HEK293 (cell line): ENCODE results near the gene PTK7.

ENCODE experiments used
- CTCF ChIA-PET: fragments of 350-600 bp; formaldehyde crosslinking; extraction: SDS; loops from one replicate; lab custom pipeline; 2021; ENCODE audit warnings: antibody characterized with exemption; lab: Yijun Ruan, JAX
- POLR2A ChIA-PET: fragments of 300-600 bp; formaldehyde crosslinking; extraction: SDS; loops from one replicate; lab custom pipeline; 2020; ENCODE audit warnings: antibody characterized with exemption, inconsistent platforms; lab: Yijun Ruan, JAX
- H3K27ac ChIP-seq: fragments of 200-500 bp; sonication (Bioruptor generic); 2 replicates; pipeline ENCODE4 v1.5.1; 2014; ENCODE audit warnings: low read depth, low read length, control low read depth, inconsistent platforms; ENCODE audit errors: extremely low read depth
- H3K36me3 ChIP-seq, 2 experiments: fragments of 200-500 bp in 1 of 2; sonication (Bioruptor generic) in 1 of 2; 1 replicate in 1 of 2; 2 replicates in 1 of 2; pipeline ENCODE4 v1.5.1; 2014 to 2017; ENCODE audit warnings: inconsistent platforms in 2 of 2, low read length in 2 of 2; ENCODE audit not compliant: control insufficient read depth in 2 of 2, insufficient read depth in 1 of 2
- H3K4me1 ChIP-seq: fragments of 200-500 bp; sonication (Bioruptor generic); 2 replicates; pipeline ENCODE4 v1.5.1; 2014; ENCODE audit warnings: mild to moderate bottlenecking, low read length, inconsistent platforms; ENCODE audit not compliant: control insufficient read depth, insufficient read depth
- H3K4me3 ChIP-seq: 2 replicates; pipeline ENCODE4 v1.5.1; 2011; ENCODE audit warnings: low read depth, mild to moderate bottlenecking, control low read depth, low read length, moderate library complexity
- H3K9me3 ChIP-seq: fragments of 200-500 bp; sonication (Bioruptor generic); 2 replicates; pipeline ENCODE4 v1.5.1; 2014; ENCODE audit warnings: low read depth, low read length, inconsistent platforms; ENCODE audit not compliant: control insufficient read depth, insufficient read depth
- FEZF1 ChIP-seq: fragments of 450-650 bp; formaldehyde crosslinking; IDR thresholded peaks from 2 replicates; pipeline ENCODE4 v1.5.1; 2016; ENCODE audit warnings: missing biosample characterization, missing genetic modification characterization
- GLIS1 ChIP-seq: fragments of 450-650 bp; formaldehyde crosslinking; IDR thresholded peaks from 2 replicates; pipeline ENCODE4 v1.5.1; 2016; ENCODE audit warnings: missing biosample characterization, missing genetic modification characterization
- GLIS2 ChIP-seq: fragments of 450-650 bp; formaldehyde crosslinking; IDR thresholded peaks from 2 replicates; pipeline ENCODE4 v1.5.1; 2016; ENCODE audit warnings: missing biosample characterization, missing genetic modification characterization
- KLF16 ChIP-seq: fragments of 450-650 bp; formaldehyde crosslinking; IDR thresholded peaks from 2 replicates; pipeline ENCODE4 v1.5.1; 2017; ENCODE audit warnings: missing biosample characterization, missing genetic modification characterization
- SALL2 ChIP-seq: fragments of 450-650 bp; formaldehyde crosslinking; IDR thresholded peaks from 2 replicates; pipeline ENCODE4 v1.5.0; 2017; ENCODE audit warnings: missing biosample characterization, mild to moderate bottlenecking, missing genetic modification characterization, borderline replicate concordance
- ZBTB20 ChIP-seq: fragments of 450-650 bp; formaldehyde crosslinking; IDR thresholded peaks from 2 replicates; pipeline ENCODE4 v1.5.1; 2016; ENCODE audit warnings: missing biosample characterization, missing genetic modification characterization
- ZBTB26 ChIP-seq: fragments of 450-650 bp; formaldehyde crosslinking; optimal IDR thresholded peaks from 2 replicates; pipeline ENCODE3; 2016; ENCODE audit warnings: missing biosample characterization, mild to moderate bottlenecking, missing genetic modification characterization
- ZFP37 ChIP-seq: fragments of 450-650 bp; formaldehyde crosslinking; IDR thresholded peaks from 2 replicates; pipeline ENCODE4 v1.5.1; 2016; ENCODE audit warnings: missing biosample characterization, missing genetic modification characterization
- ZNF16 ChIP-seq: fragments of 450-650 bp; formaldehyde crosslinking; IDR thresholded peaks from 2 replicates; pipeline ENCODE4 v1.5.1; 2016; ENCODE audit warnings: low read depth, missing biosample characterization, missing genetic modification characterization
- ZNF174 ChIP-seq: fragments of 450-650 bp; formaldehyde crosslinking; IDR thresholded peaks from 2 replicates; pipeline ENCODE4 v1.5.0; 2017; ENCODE audit warnings: missing biosample characterization, mild to moderate bottlenecking, missing genetic modification characterization
- ZNF19 ChIP-seq: fragments of 450-650 bp; formaldehyde crosslinking; IDR thresholded peaks from 2 replicates; pipeline ENCODE4; 2016; ENCODE audit warnings: missing biosample characterization, missing genetic modification characterization, low read depth
- ZNF211 ChIP-seq: fragments of 450-650 bp; formaldehyde crosslinking; IDR thresholded peaks from 2 replicates; pipeline ENCODE4 v1.5.1; 2016; ENCODE audit warnings: low read depth, missing biosample characterization, missing genetic modification characterization
- ZNF239 ChIP-seq: fragments of 450-650 bp; formaldehyde crosslinking; IDR thresholded peaks from 2 replicates; pipeline ENCODE4 v1.5.1; 2016; ENCODE audit warnings: missing biosample characterization, missing genetic modification characterization
- ZNF266 ChIP-seq: fragments of 450-650 bp; formaldehyde crosslinking; IDR thresholded peaks from 2 replicates; pipeline ENCODE4 v1.5.1; 2016; ENCODE audit warnings: missing biosample characterization, missing genetic modification characterization, low read depth
- ZNF510 ChIP-seq: fragments of 450-650 bp; formaldehyde crosslinking; IDR thresholded peaks from 2 replicates; pipeline ENCODE4 v1.5.1; 2018; ENCODE audit warnings: mild to moderate bottlenecking, missing genetic modification characterization, missing biosample characterization; ENCODE audit not compliant: insufficient replicate concordance
- ZNF514 ChIP-seq: fragments of 450-650 bp; formaldehyde crosslinking; IDR thresholded peaks from 2 replicates; pipeline ENCODE4 v1.5.1; 2016; ENCODE audit warnings: missing biosample characterization, missing genetic modification characterization
- ZNF701 ChIP-seq: fragments of 450-650 bp; formaldehyde crosslinking; IDR thresholded peaks from 2 replicates; pipeline ENCODE4 v1.5.1; 2016; ENCODE audit warnings: missing biosample characterization, missing genetic modification characterization
- TF ChIP-seq, protein P1 (sequence below): fragments of 450-650 bp; formaldehyde crosslinking; IDR thresholded peaks from 2 replicates; pipeline ENCODE4 v1.5.1; 2016; ENCODE audit warnings: missing biosample characterization, missing genetic modification characterization
- TF ChIP-seq, protein P2 (sequence below): fragments of 450-650 bp; formaldehyde crosslinking; IDR thresholded peaks from 2 replicates; pipeline ENCODE4 v1.5.1; 2016; ENCODE audit warnings: missing biosample characterization, missing genetic modification characterization, low read depth
- TF ChIP-seq, protein P3 (sequence below): fragments of 450-650 bp; formaldehyde crosslinking; IDR thresholded peaks from 2 replicates; pipeline ENCODE4 v1.5.1; 2016; ENCODE audit warnings: missing biosample characterization, missing genetic modification characterization, borderline replicate concordance

The PTK7 gene

DNA sequence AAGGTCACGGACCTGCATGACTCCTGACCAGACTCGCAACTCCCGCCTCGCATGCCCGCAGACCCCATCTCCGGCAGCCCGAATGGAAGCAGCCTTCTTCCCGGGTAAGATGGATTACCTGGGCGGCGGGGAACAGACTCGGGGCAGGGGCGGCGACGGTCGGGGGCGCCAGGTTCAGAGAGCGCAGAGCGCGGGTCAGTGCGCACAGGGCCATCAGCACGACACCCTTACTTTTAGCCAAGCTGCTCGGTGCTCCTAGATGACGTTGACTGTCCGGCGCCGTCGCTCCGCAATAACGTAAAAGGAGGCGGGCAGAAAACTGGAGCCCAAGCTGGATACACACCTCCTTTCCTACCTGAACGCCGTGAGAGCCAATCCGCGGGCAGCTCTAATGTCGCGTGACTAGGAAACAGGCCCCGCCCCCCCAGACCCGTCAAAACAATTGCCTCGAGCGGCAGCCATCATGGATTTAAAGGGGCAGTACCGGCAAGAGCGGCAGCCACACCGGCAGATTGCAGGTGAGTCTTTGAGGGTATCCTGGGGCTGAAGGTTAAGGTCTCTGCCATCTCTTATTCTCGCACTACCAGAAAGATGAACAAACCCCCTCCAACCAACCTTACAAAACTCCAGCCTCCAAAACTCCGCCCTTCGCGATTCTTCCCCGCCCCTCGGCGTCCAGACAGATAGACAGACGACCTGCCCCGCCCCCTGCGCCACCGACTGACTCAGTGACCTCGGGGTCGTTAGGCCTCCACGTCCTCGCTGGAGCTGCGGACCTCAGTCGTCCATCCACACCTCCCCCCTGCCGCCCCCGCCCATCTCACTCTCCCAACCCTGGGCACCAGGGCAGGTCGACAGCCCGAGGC, 16.7 kb upstream of the PTK7 start, which contains the start of the genes KLC4 and MRPL2 (continued):
- TF ChIP-seq, protein P1, sequence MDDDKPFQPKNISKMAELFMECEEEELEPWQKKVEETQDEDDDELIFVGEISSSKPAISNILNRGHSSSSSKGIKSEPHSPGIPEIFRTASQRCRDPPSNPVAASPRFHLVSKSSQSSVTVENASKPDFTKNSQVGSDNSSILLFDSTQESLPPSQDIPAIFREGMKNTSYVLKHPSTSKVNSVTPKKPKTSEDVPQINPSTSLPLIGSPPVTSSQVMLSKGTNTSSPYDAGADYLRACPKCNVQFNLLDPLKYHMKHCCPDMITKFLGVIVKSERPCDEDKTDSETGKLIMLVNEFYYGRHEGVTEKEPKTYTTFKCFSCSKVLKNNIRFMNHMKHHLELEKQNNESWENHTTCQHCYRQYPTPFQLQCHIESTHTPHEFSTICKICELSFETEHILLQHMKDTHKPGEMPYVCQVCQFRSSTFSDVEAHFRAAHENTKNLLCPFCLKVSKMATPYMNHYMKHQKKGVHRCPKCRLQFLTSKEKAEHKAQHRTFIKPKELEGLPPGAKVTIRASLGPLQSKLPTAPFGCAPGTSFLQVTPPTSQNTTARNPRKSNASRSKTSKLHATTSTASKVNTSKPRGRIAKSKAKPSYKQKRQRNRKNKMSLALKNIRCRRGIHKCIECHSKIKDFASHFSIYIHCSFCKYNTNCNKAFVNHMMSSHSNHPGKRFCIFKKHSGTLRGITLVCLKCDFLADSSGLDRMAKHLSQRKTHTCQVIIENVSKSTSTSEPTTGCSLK: no peak
- TF ChIP-seq, protein P2, sequence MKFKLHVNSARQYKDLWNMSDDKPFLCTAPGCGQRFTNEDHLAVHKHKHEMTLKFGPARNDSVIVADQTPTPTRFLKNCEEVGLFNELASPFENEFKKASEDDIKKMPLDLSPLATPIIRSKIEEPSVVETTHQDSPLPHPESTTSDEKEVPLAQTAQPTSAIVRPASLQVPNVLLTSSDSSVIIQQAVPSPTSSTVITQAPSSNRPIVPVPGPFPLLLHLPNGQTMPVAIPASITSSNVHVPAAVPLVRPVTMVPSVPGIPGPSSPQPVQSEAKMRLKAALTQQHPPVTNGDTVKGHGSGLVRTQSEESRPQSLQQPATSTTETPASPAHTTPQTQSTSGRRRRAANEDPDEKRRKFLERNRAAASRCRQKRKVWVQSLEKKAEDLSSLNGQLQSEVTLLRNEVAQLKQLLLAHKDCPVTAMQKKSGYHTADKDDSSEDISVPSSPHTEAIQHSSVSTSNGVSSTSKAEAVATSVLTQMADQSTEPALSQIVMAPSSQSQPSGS: no peak
- TF ChIP-seq ZNF239 (tag by site-specific recombination) (0 out of 2 replicates have a peak, but pooled peaks have one; percentile 43), ZNF16 (tag by site-specific recombination) (no peak), GLIS2 (tag by site-specific recombination) (peak; percentile 40; the same call in 1 of the 2 replicates), ZBTB26 (tag by site-specific recombination) (peak; percentile 38), KLF16 (peak; percentile 28; the same call in 1 of the 2 replicates), ZNF19 (tag by site-specific recombination) (no peak)
- TF ChIP-seq, protein P3, sequence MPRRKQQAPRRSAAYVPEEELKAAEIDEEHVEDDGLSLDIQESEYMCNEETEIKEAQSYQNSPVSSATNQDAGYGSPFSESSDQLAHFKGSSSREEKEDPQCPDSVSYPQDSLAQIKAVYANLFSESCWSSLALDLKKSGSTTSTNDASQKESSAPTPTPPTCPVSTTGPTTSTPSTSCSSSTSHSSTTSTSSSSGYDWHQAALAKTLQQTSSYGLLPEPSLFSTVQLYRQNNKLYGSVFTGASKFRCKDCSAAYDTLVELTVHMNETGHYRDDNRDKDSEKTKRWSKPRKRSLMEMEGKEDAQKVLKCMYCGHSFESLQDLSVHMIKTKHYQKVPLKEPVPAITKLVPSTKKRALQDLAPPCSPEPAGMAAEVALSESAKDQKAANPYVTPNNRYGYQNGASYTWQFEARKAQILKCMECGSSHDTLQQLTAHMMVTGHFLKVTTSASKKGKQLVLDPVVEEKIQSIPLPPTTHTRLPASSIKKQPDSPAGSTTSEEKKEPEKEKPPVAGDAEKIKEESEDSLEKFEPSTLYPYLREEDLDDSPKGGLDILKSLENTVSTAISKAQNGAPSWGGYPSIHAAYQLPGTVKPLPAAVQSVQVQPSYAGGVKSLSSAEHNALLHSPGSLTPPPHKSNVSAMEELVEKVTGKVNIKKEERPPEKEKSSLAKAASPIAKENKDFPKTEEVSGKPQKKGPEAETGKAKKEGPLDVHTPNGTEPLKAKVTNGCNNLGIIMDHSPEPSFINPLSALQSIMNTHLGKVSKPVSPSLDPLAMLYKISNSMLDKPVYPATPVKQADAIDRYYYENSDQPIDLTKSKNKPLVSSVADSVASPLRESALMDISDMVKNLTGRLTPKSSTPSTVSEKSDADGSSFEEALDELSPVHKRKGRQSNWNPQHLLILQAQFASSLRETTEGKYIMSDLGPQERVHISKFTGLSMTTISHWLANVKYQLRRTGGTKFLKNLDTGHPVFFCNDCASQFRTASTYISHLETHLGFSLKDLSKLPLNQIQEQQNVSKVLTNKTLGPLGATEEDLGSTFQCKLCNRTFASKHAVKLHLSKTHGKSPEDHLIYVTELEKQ (tag by site-specific recombination): 0 out of 2 replicates have a peak, but pooled peaks have one; percentile 4

DNA sequence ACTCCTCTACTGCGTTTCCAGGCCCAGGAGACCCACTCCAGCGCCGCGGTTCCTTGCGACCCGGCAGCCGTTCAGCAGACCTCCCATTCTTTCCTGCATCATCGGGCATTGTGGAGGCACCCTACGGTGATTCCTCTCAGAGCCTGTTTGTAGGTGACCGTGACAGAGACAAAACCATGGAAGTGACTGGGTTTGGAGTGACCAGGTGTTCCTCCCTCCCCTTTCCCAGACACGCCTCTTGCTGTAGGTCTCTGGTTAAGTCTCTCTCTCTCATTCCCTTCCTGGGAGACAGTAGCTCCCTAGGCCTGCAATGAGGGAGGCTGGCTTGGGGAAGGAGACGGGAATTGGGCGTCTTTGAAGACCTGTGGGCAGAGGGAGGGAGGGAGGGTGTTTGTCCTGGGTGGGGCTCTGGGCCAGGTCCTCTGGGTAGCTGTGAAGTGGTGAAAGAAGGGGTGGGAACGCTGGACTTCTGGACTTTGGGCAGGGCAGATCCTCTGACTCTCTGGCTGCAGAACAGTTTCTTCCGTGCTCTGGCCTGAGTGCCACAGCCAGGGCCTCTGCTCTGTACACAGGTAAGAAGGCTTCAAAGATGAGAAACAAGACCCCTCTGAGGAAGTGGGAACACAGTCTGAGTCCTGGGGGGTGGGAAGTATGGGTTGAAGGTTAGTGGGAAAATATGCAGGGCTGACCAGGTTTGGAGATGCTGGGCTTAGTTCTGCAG, 15.9 kb upstream of the PTK7 start:
- CTCF ChIA-PET: interaction anchor here (0.6 to 4.6 kb wide), 4 partner anchors 10 to 159 kb away, joined by 6 to 26 read pairs (median 10); no protein-coding TSS in a partner anchor
- peak; percentile 33 for TF ChIP-seq GLIS1
- 0 out of 2 replicates have a peak, but pooled peaks have one; percentile 68 for TF ChIP-seq ZFP37 (tag by site-specific recombination)
- no peak for TF ChIP-seq ZNF266 (tag by site-specific recombination)
- TF ChIP-seq ZNF510 (tag by site-specific recombination): no peak
- TF ChIP-seq ZNF211 (tag by site-specific recombination): no peak
- no peak for TF ChIP-seq ZNF701 (tag by site-specific recombination)
- TF ChIP-seq SALL2: no peak
- TF ChIP-seq ZBTB26 (tag by site-specific recombination): no peak
- TF ChIP-seq ZNF514 (tag by site-specific recombination): no peak
- TF ChIP-seq ZNF174 (tag by site-specific recombination): no peak
- TF ChIP-seq ZBTB20: no peak
- no peak for TF ChIP-seq FEZF1 (tag by site-specific recombination)

More for the DNA sequence above, 15.9 kb upstream of the PTK7 start:
- peak overlapping the region; percentile 76 for H3K27ac ChIP-seq
- POLR2A ChIA-PET: interaction anchor here (0.5 to 2.4 kb wide), 17 partner anchors 9 to 488 kb away, joined by 3 to 32 read pairs (median 7); partner anchors contain the start of genes CNPY3, KLHDC3, MEA1 and PEX6
- peak overlapping the region; percentile 96 for H3K4me3 ChIP-seq
- H3K9me3 ChIP-seq: no peaks in the 10 kb centered on the region
- peaks cover 9% of the 10 kb centered on the region for H3K4me1 ChIP-seq
- H3K36me3 ChIP-seq: peaks cover 20 to 56% of the 10 kb centered on the region in 2 experiments; a peak in 2 of 3 replicates
